CD4-positive, alpha-beta T cell (primary cell): ENCODE measurements around the gene CFAP20DC. TPM values are rescaled to one million over a fixed set of nuclear protein-coding genes. Genes with fewer than 3 reads are reported as not detected.

ENCODE experiments used
- ATAC-seq: fragments of 200-7000 bp; cut with Tn5 transposase; one replicate; pipeline ENCODE4 v1.10.0; 2022; ENCODE audit warnings: mild to moderate bottlenecking; ENCODE audit not compliant: poor library complexity
- CTCF ChIA-PET: fragments of 350-600 bp; sonication (Branson Sonifier 250); formaldehyde crosslinking; loops from one replicate; lab custom pipeline; 2021; ENCODE audit warnings: antibody characterized with exemption, inconsistent platforms; lab: Charles Lee
- POLR2A ChIA-PET: fragments of 350-600 bp; sonication (Branson Sonifier 250); formaldehyde crosslinking; loops from one replicate; lab custom pipeline; 2021; ENCODE audit warnings: antibody characterized with exemption, inconsistent platforms; lab: Charles Lee
- DNase-seq, 14 experiments: peaks; one replicate each; pipeline ENCODE4 v3.0.0-alpha.2; 2013 to 2020; ENCODE audit warnings: mixed read lengths in 2 of 14
- H3K27ac ChIP-seq, 2 donors: one replicate each; pipeline versions ENCODE4 v1.5.1 to v1.7.0; 2013; ENCODE audit warnings: low read length in 2 of 2, low read depth in 1 of 2, mild to moderate bottlenecking in 1 of 2
- H3K27me3 ChIP-seq, 2 experiments: 1 replicate in 1 of 2; 2 replicates in 1 of 2; pipeline versions ENCODE4 v1.6.1 to v1.7.0; 2013; ENCODE audit warnings: low read length in 2 of 2, control low read depth in 1 of 2, mild to moderate bottlenecking in 1 of 2, moderate library complexity in 1 of 2; ENCODE audit not compliant: insufficient read depth in 2 of 2, control insufficient read depth in 1 of 2
- H3K36me3 ChIP-seq: one replicate; pipeline ENCODE4 v1.6.1; 2013; ENCODE audit warnings: low read length, control low read depth; ENCODE audit not compliant: insufficient read depth
- H3K4me1 ChIP-seq: one replicate; pipeline ENCODE4 v1.6.1; 2013; ENCODE audit warnings: low read length, control low read depth; ENCODE audit not compliant: insufficient read depth
- H3K4me3 ChIP-seq: one replicate; pipeline ENCODE4 v1.5.1; 2013; ENCODE audit warnings: mild to moderate bottlenecking, low read length, moderate library complexity
- H3K9me3 ChIP-seq, 2 experiments: 1 replicate in 1 of 2; 2 replicates in 1 of 2; pipeline versions ENCODE4 v1.6.1 to v1.7.0; 2013; ENCODE audit warnings: low read length in 2 of 2, mild to moderate bottlenecking in 2 of 2, control low read depth in 1 of 2, moderate library complexity in 1 of 2; ENCODE audit not compliant: control insufficient read depth in 1 of 2, insufficient read depth in 1 of 2
- H3K27ac Mint-ChIP-seq: one replicate; pipeline ENCODE4 v1.8.0; 2020; ENCODE audit warnings: mixed read lengths
- H3K27me3 Mint-ChIP-seq: one replicate; pipeline ENCODE4 v1.8.0; 2021; ENCODE audit warnings: mixed read lengths
- H3K36me3 Mint-ChIP-seq: one replicate; pipeline ENCODE4 v1.8.0; 2021; ENCODE audit warnings: low read depth, mixed read lengths
- H3K4me1 Mint-ChIP-seq: one replicate; pipeline ENCODE4 v1.8.0; 2021; ENCODE audit warnings: low read depth, mixed read lengths
- H3K4me3 Mint-ChIP-seq: one replicate; pipeline ENCODE4 v1.8.0; 2020; ENCODE audit warnings: mild to moderate bottlenecking, mixed read lengths
- H3K9me3 Mint-ChIP-seq: one replicate; pipeline ENCODE4 v1.8.0; 2020; ENCODE audit warnings: mixed read lengths
- CTCF ChIP-seq: fragments of 200-600 bp; IDR thresholded peaks from one replicate; pipeline ENCODE4 v1.8.0; 2022; ENCODE audit warnings: antibody characterized with exemption, mild to moderate bottlenecking
- intact Hi-C, 2 experiments: fragments of 100-400 bp; cut with DNase I in 1 of 2; cut with micrococcal nuclease in 1 of 2; formaldehyde crosslinking; loops; one replicate each; pipeline versions ENCODE4 v1.15.1 to v1.9.0; 2023 to 2025; cut with DNase I, micrococcal nuclease
- total RNA-seq, 174 experiments: library from RNA in 2 of 174; stranded (reverse) in 2 of 174; gene quantifications; one replicate each; pipeline ENCODE4 v1.2.3 and lab custom pipeline; 2021 to 2026

The CFAP20DC gene
- total RNA-seq, 2 experiments from 2014 or later, result 0.11 to 0.20 TPM

GRCh38 chr3:58784888-58785287 lies 264.9 kb downstream of the CFAP20DC start:
- no peaks in the 10 kb centered on the region for H3K27me3 Mint-ChIP-seq
- H3K4me3 Mint-ChIP-seq, result no peak overlapping the region
- H3K4me1 Mint-ChIP-seq, result no peaks in the 10 kb centered on the region
- ChIA-PET CTCF (no interaction called here), POLR2A (no interaction called here)
- Histone ChIP-seq H3K4me3 (no peak overlapping the region), H3K4me1 (no peaks in the 10 kb centered on the region), H3K9me3 (peaks cover 0 to 6% of the 10 kb centered on the region in 2 experiments), H3K27me3 (no peaks in the 10 kb centered on the region), H3K36me3 (no peaks in the 10 kb centered on the region), H3K27ac (no peak overlapping the region)
- H3K9me3 Mint-ChIP-seq, result peaks cover 8% of the 10 kb centered on the region
- TF ChIP-seq CTCF, result no peak
- H3K27ac Mint-ChIP-seq, result no peak overlapping the region
- no peak for DNase-seq
- ATAC-seq, result no peak
- intact Hi-C loops, result no loop called here
- no peaks in the 10 kb centered on the region for H3K36me3 Mint-ChIP-seq

- no peak overlapping the region for H3K27ac Mint-ChIP-seq
- H3K9me3 Mint-ChIP-seq, result peaks cover 12% of the 10 kb centered on the region
- no peaks in the 10 kb centered on the region for H3K27me3 Mint-ChIP-seq
- DNase-seq (no peak), ATAC-seq (no peak)
- no peak overlapping the region for H3K27ac ChIP-seq
- intact Hi-C loops, result no loop called here
- no peaks in the 10 kb centered on the region for H3K36me3 ChIP-seq
- no peaks in the 10 kb centered on the region for H3K4me1 Mint-ChIP-seq
- ChIA-PET CTCF (no interaction called here), POLR2A (no interaction called here)
- H3K4me3 ChIP-seq, result no peak overlapping the region
- no peaks in the 10 kb centered on the region for H3K4me1 ChIP-seq
- H3K9me3 ChIP-seq, result peaks cover 0 to 11% of the 10 kb centered on the region in 2 experiments
- no peak for TF ChIP-seq CTCF
- H3K4me3 Mint-ChIP-seq, result no peak overlapping the region
- H3K27me3 ChIP-seq, result no peaks in the 10 kb centered on the region
- no peaks in the 10 kb centered on the region for H3K36me3 Mint-ChIP-seq
Measured at GRCh38 chr3:58784425-58784824, 265.4 kb downstream of the CFAP20DC start.

- Histone ChIP-seq H3K36me3 (no peaks in the 10 kb centered on the region), H3K27ac (no peak overlapping the region), H3K4me1 (no peaks in the 10 kb centered on the region), H3K9me3 (peaks cover 0 to 17% of the 10 kb centered on the region in 2 experiments), H3K4me3 (no peak overlapping the region), H3K27me3 (no peaks in the 10 kb centered on the region)
- H3K27me3 Mint-ChIP-seq, result no peaks in the 10 kb centered on the region
- CTCF ChIA-PET, result no interaction called here
- H3K9me3 Mint-ChIP-seq, result peaks cover 15% of the 10 kb centered on the region
- H3K4me3 Mint-ChIP-seq, result no peak overlapping the region
- no peaks in the 10 kb centered on the region for H3K36me3 Mint-ChIP-seq
- ATAC-seq, result no peak
- no peak for TF ChIP-seq CTCF
- no peak overlapping the region for H3K27ac Mint-ChIP-seq
- intact Hi-C loops, result no loop called here
- H3K4me1 Mint-ChIP-seq, result no peaks in the 10 kb centered on the region
- POLR2A ChIA-PET, result no interaction called here
- no peak for DNase-seq
Measured at GRCh38 chr3:58783845-58784244, 266.0 kb downstream of the CFAP20DC start.
